GM21528 (cell line): ENCODE results near the gene BCO2.
A peak's percentile ranks its signal among the peaks of the same experiment; 100 is the strongest.
"Not testable (repeated sequence)": the region's sequence is repeated elsewhere in the genome, so short reads cannot be mapped to it uniquely, and the experiment has no call there.

ENCODE experiments used
- ATAC-seq: cut with Tn5 transposase; IDR thresholded peaks from one replicate; pipeline ENCODE4 v1.9.1; 2021; ENCODE audit warnings: mild to moderate bottlenecking, moderate library complexity; ENCODE audit not compliant: unreplicated experiment, low FRiP score

The BCO2 gene

GRCh38 chr11:112166562-112166961 is 8.8 kb upstream of the BCO2 start:
- ATAC-seq: no peak

- ATAC-seq: no peak
Measured at GRCh38 chr11:112167145-112167544, 8.2 kb upstream of the BCO2 start, which contains the start of gene TEX12. Gene TEX12, plus strand, starts transcription at chr11:112167372. Its CDS starts 1,897 bp downstream, at chr11:112169269.

DNA sequence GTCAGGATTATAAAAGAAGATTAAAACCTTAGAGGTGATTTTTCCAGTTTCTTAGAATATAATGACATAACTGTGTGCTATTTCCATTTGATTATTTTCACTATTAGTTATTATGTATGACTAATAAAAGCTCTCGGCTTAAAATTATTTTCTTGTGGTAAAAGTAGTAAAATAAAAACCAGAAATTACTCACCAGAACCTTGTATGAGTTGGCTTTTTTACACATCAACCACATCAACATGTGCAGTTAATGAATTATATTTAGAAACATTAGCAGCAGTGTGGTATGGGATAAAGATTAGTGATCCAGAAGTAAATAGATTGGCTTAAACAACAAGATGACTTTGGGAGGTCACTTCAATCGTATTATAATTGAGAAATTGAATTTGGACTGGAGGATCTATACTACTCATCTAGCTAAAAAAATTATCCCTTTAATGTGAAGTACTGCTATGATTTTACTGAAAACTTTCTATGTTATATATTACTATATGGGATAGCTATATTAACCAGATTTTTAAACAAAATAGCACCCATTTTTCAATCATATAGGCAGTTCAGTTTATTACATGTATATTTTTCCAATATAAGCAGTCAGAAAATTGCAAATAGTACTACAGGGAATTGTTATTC is 2.8 kb upstream of the BCO2 start:
- no peak for ATAC-seq

- ATAC-seq: no peak
Measured at GRCh38 chr11:112173152-112173551, 2.2 kb upstream of the BCO2 start.

DNA sequence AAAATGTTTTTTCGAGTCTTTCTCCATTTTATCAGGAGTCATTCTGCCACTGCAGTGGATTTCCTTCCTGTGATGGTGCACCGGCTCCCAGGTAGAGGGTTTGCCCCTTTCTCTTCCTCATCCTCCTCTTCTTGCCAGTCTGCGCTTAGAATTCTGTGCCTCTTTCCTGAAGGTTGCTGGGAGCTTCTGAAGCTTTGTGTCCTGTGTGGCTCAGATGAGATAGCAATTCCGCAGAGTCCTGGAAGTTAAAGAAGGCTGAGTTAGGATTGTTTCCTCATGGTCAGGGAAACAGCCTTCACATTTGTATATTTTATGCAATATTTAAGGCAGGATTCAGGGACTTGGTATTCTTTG is 264 bp downstream of the BCO2 start:
- ATAC-seq: no peak

DNA sequence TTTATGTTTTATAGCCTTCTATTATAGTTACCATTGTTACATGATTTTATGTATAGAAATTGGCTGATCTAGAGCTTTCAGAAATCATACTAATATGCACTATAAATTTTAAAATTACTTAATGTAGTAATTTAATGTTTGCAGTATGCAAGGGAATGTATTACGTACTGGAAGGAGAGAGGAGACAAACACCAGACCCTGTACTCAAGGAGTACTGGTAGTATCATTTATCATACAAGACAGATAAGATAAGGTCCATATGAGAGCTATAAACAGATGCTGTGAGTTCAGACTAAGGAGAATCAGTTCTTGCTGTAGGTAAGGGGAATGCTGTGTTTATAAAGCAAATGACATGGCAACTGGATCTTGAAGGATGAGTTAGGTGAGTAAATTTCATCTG is 765 bp downstream of the BCO2 start:
- no peak for ATAC-seq

GRCh38 chr11:112177589-112177988 is 2.3 kb downstream of the BCO2 start:
- no peak for ATAC-seq

DNA sequence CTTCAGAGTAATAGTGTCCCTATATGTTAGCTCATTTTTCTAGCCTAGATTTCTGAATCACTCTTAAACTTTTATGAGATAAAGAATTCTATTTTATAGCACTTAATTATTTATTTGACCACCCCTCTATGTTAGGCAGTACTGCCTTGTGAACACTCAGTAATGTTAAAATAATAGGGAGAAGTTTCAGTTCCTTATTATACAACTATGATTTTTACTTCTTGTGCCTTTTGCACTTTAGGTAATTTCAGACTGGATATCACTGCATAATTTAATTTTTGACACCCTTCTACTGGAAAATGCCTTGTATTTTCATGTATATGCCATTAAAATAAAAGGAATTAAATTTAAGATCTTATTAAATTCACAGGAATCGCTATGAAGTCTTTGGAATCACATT is 3.1 kb downstream of the BCO2 start:
- no peak for ATAC-seq

- ATAC-seq: no peak
Measured at GRCh38 chr11:112178936-112179335, 3.6 kb downstream of the BCO2 start.

GRCh38 chr11:112179601-112180000 is 4.3 kb downstream of the BCO2 start:
- ATAC-seq: peak; percentile 60

DNA sequence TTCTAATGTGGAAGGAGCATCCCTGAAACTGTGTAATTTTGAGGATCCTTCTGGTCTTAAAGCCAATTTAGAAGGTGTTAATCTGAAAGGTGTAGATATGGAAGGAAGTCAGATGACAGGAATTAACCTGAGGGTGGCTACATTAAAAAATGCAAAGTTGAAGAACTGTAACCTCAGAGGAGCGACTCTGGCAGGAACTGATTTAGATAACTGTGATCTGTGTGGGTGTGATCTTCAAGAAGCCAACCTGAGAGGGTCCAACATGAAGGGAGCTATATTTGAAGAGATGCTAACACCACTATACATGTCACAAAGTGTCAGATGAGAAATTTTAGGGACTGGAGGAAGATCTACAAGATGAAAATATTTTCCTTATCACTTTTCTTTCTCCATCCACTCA is 7.6 kb downstream of the BCO2 start:
- no peak for ATAC-seq

DNA sequence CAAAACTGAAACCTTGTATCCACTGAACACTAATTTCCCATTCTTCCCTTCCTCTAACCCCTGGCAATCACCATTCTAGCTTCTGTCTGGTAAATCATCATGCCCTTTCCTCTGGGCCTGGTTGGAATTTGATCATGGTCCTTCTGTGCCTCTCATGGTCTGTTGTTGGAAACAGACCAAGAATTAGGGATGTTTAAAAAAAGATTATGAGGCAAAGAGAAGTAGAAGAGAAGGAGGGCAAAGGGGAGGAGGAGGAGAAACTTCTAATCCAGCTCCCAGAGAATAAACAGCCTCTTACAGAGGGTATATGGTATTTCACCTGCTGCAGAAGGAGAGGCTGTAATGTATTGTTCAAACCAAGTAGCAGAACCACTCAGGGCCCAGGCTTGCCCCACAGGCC is 10.6 kb downstream of the BCO2 start:
- ATAC-seq: no peak

- ATAC-seq: no peak
Measured at GRCh38 chr11:112186304-112186703, 11.0 kb downstream of the BCO2 start.

- ATAC-seq: not testable (repeated sequence)
Measured at GRCh38 chr11:112195113-112195512, 19.8 kb downstream of the BCO2 start.

GRCh38 chr11:112195951-112196351 is 20.6 kb downstream of the BCO2 start:
- ATAC-seq: no peak

DNA sequence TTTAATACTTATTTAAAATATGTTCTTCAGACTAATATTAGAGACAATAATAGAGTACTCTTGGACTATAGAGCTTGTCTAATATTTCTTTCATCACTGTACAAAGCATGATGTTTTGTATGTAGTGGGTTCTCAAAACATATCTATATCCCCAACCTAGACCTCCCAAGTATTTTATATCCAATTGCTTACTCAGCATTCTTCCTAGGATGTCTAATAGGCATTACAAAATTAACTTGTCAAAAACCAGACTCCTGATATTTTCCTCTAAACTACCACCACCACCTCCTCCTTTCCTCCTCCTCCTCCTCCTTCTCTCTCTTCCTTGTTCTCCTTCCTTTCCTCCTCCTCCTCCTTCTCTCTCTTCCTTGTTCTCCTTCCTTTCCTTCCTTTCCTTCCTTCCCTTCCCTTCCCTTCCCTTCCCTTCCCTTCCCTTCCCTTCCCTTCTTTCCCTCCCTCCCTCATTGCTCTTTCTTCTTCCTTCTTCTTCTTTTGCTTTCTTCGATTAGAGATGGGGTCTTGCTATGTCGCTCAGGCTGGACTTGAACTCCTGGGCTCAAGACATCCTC is 21.3 kb downstream of the BCO2 start:
- no peak for ATAC-seq

DNA sequence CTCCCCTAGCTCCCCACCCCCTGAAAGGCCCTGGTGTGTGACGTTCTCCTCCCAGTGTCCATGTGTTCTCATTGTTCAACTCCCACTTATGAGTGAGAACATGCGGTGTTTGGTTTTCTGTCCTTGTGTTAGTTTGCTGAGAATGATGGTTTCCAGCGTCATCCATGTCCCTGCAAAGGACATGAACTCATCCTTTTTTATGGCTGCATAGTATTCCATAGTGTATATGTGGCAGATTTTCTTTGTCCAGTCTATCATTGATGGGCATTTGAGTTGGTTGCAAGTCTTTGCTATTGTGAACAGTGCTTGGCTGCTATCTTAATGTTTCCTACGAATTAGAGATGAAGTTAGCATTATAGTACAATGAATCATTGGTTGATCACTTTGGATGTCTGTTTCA is 23.8 kb downstream of the BCO2 start:
- not testable (repeated sequence) for ATAC-seq

GRCh38 chr11:112200252-112200651 is 24.9 kb downstream of the BCO2 start:
- ATAC-seq: no peak

DNA sequence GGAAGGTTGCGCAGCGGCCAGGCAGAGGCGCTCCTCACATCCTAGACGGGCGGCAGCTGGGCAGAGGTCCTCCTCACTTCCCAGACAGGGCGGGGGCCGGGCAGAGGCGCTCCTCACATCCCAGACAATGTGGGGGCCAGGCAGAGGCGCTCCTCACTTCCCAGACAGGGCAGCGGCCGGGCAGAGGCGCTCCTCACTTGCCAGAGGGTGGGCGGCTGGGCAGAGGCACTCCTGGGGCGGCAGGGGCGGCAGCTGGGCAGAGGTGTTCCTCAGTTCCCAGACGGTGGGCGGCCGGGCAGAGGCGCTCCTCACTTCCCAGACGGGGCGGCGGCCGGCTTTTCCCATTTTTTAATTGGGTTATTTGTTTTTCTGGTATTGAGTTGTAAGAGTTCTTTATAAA is 30.8 kb downstream of the BCO2 start:
- ATAC-seq: no peak

- ATAC-seq: no peak
Measured at GRCh38 chr11:112210890-112211289, 35.6 kb downstream of the BCO2 start.

DNA sequence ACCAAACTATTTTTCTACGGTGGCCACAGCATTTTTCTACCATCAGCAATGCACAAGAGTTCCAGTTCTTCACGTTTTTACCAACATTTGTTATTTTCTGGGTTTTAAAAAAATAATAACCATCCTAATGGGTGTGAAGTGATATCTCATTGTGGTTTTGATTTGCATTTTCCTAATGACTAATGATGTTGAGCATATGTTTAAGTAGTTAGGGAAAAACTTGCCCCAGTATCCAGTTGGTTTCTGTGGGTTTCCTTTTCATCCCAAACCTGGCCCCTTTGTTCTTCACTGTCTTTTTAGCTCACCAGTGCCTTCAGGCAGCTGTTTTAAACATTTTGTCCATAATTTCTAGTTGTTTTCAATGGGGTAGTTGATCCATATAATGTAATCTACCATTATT is 36.2 kb downstream of the BCO2 start:
- ATAC-seq: no peak

DNA sequence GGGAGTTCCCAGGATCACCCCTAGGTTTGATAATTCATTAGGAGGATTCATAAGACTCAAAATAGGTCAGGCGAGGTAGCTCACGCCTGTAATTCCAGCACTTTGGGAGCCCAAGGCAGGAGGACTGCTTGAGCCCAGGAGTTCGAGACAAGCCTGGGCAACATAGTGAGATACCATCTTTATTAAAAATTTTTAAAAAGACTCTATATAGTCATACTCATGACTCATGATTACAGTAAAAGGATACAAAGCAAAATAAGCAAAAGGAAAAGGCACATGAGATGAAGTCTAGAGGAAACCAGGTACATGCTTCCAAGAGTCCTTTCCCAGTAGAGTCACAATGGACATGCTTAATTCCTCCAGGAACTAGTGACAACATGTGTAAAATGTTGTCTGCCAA is 37.0 kb downstream of the BCO2 start:
- no peak for ATAC-seq

DNA sequence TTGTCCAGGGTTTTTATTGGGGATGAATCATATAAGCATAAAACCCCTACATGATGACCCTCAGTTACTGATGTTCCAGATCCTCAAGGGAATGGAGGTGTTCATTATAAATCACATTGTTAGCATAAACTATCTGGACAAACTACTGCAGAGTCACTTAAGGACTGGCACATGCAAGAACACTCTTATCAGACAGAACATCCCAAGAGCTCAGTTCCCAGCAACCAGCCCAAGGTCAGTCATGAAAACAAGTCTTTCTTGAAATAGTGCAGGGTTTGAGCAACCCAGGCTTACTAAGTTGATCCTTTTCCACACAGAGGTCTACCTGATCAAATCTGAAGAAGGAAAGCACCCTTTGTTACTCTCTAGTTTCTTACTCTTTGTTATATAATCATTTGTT is 37.4 kb downstream of the BCO2 start:
- ATAC-seq: no peak
